Right renal cortex interstitium (tissue), 3 donors: ENCODE results near the gene CNNM3. TPM values are rescaled to one million over a fixed set of nuclear protein-coding genes. Genes with fewer than 3 reads are reported as not detected.
"Not testable (repeated sequence)": the region's sequence is repeated elsewhere in the genome, so short reads cannot be mapped to it uniquely, and the experiment has no call there.

Source experiments
- DNase-seq, 3 donors: peaks; one replicate each; pipeline ENCODE4 v3.0.0-alpha.2; 2013; ENCODE audit warnings: low read depth in 3 of 3, low spot score in 2 of 3
- polyA plus RNA-seq, 3 donors: library from polyadenylated mRNA; unstranded; fragments of 120-200 nt; gene quantifications; one replicate each; pipeline ENCODE4 v1.2.1, GENCODE V29; 2013; ENCODE audit not compliant: insufficient read length in 3 of 3

The CNNM3 gene
- polyA plus RNA-seq, 3 donors = 27.9 to 32.5 (median 32.5) TPM

- DNase-seq = no peak
These were observed 44.3 kb downstream of the CNNM3 start for GRCh38 chr2:96860065-96861029.

GRCh38 chr2:96861074-96861473 is 45.0 kb downstream of the CNNM3 start:
- no peak for DNase-seq

GRCh38 chr2:96863056-96863455 is 47.0 kb downstream of the CNNM3 start:
- DNase-seq = not testable (repeated sequence)

- DNase-seq = no peak
These were observed 47.7 kb downstream of the CNNM3 start for GRCh38 chr2:96863575-96864342.

GRCh38 chr2:96864343-96865091 is 48.4 kb downstream of the CNNM3 start:
- no peak for DNase-seq

- no peak for DNase-seq
These were observed 49.6 kb downstream of the CNNM3 start for GRCh38 chr2:96865654-96866053.

- no peak for DNase-seq
These were observed 50.1 kb downstream of the CNNM3 start for GRCh38 chr2:96866149-96866548.

GRCh38 chr2:96866586-96866985 is 50.5 kb downstream of the CNNM3 start:
- DNase-seq = no peak

- DNase-seq = no peak
These were observed 51.1 kb downstream of the CNNM3 start for GRCh38 chr2:96866986-96867755.

- no peak for DNase-seq
These were observed 51.9 kb downstream of the CNNM3 start for GRCh38 chr2:96867756-96868554.

GRCh38 chr2:96868555-96869280 is 52.6 kb downstream of the CNNM3 start:
- DNase-seq = peak in 1 of 3 donors; percentile 81

- DNase-seq = no peak
These were observed 53.3 kb downstream of the CNNM3 start for GRCh38 chr2:96869281-96869821.

- no peak for DNase-seq
These were observed 54.0 kb downstream of the CNNM3 start, which contains the start of gene SEMA4C for GRCh38 chr2:96869822-96870625. Gene SEMA4C (minus strand): TSS chr2:96870080. CDS start chr2:96867886, 2,194 bp downstream.

- DNase-seq = no peak
These were observed 54.7 kb downstream of the CNNM3 start for GRCh38 chr2:96870626-96871255.

GRCh38 chr2:96872591-96873349 is 56.7 kb downstream of the CNNM3 start:
- no peak for DNase-seq

GRCh38 chr2:96873651-96874096 is 57.6 kb downstream of the CNNM3 start:
- DNase-seq = no peak
